Stimulated activated CD8-positive, alpha-beta memory T cell treated with anti-CD3 and anti-CD28 coated beads, Interleukin-2, amount 100 ng/mL, for 48 hours (primary cell): ENCODE results near the gene PCCA.
"Not testable (repeated sequence)": the region's sequence is repeated elsewhere in the genome, so short reads cannot be mapped to it uniquely, and the experiment has no call there.

ENCODE experiments used
- DNase-seq, 2 donors: peaks; one replicate each; pipeline ENCODE4 v3.0.0-alpha.2; 2020; ENCODE audit warnings: low read depth in 2 of 2

The PCCA gene

DNA sequence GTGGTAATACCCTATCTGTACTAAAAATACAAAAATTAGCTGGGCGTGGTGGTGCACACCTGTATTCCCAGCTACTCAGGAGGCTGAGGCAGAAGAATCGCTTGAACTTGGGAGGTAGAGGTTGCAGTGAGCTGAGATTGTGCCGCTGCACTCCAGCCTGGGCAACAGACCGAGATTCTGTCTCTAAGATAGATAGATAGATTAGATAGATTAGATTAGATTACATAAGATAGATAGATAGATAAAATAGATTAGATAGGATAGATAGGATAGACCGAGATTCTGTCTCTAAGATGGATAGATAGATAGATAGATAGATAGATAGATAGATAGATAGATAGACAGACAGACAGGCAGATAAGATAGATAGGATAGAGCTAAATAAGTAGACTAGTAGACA, 435.8 kb downstream of the PCCA start:
- not testable (repeated sequence) for DNase-seq

DNA sequence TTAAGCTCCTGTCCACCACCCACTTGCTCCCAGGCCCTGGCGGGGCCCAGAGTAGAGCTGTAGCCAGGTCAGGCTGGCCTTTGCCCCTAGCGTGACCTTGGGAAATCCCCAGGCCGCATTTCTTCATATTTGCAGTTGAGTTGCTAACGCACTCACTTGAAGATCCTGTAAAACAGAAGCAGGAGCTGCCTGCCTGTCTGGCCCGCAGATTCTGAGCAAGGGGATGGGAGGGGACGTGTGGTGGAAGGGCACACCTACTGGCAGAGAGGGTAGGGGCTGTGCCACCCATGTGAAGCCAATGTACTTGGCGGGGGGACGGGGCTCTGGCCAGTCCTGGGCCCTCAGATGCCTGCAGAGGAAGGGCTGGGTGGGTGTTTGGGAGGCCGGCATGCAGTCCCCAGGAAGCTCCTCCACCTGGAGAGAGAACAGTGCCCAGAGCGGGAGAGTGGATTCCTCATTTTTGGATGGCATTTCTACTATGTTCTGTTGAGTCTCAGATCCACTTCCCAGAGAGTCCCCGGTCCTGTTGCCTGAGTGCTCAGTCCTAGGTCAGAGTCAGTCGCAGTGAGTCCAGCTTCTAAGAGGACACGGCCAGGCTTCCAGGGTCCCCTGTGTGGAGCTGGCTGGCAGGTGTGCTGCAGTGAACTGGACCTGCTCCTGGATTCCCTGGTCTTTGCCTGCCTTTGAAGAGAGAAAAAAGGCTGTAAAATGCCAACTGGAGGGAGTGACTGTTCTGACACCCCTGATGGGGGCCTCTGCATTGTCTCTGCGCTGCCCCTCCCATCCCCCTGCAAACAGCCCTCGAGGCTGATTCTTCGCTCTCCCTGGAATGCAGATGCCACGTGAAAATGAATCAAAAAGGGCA, 436.8 kb downstream of the PCCA start:
- no peak for DNase-seq

DNA sequence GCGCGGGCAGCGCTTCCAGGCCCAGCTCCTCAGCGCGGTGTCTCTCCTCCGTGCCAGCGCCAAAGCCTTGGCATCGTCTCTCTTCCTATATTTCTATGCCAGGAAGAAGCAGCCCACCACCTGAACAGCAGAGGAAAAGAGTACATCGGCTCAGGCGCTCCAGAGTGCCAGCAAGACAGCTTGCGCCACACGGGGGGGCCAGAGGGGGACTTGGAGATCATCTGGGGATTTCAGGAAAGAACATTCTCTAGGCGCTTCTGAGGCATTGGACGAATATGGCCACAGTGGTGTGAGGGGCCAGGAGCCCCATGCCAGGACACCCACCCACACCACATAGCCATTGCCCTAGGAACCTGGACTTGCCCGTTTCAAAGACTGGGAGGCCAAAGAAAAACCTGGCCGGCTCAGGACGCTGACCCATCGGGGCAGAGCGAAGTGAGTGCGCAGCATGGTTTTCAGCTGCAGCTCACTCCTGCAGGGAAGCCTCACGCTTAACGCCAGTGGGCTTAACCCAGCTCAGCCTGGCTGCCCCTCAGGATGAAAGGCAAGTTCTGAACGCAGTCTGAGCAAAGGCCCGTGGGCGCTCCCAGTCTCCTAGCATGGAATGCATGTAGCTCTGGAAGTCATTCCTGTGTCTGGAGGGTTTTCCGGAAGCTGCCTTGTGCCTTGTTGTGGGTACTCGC, 437.6 kb downstream of the PCCA start:
- DNase-seq, result no peak

DNA sequence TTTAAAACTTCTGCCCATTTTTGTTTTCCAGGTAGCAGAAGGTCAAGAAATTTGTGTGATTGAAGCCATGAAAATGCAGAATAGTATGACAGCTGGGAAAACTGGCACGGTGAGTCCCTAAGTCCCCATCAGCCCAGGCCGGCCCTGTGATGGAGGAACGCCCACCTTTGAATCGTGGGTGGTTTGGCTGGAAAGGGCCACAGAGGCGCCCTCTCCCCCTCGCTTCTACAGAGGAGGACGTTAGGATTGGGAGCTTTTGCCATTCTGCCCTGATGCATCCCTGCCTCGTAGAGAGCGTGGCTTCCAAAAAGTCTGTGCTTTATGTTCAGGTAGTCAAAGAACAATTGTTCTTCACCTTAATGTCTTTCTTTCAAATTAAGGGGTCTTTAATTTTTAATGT, 438.8 kb downstream of the PCCA start:
- DNase-seq, result no peak

DNA sequence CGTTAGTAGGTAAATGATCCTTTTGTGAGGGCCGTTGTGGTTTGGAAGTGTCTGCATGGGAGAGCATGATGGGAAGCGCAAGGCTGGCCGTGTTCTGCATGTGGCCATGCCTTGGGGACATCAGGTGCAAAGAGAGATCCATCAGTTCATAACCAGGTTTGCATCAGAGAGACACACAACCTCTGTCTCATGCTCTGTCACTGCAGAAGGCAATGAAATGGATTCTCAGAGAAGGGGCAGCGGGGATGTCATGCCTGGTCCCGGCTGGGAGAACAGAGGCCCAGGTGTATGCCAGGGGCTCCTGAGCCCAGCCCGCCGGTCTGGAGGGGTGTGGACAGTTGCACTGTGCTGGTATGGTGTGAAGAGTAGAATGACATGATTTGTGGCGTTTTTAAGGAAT, 439.5 kb downstream of the PCCA start:
- no peak for DNase-seq

DNA sequence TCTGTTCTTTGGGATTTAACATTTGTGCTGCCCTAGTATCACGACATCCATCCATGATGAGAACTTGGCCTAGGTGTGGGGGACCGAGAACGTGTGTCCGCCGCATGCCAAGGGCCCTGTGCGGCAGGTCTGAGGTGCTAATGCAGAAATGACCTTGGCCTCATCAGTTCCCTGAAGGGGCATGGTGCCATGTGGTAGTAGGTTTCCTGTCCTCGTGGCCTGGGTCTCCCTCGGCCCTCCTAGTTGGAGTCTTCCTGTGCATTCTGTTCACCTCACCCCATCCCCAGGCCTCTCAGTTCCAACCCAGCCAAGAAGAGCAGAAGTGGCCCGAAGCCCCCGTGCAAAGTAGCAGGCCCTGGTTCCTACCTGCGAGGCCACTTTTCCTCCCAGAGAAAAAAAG, 439.9 kb downstream of the PCCA start:
- DNase-seq, result no peak

DNA sequence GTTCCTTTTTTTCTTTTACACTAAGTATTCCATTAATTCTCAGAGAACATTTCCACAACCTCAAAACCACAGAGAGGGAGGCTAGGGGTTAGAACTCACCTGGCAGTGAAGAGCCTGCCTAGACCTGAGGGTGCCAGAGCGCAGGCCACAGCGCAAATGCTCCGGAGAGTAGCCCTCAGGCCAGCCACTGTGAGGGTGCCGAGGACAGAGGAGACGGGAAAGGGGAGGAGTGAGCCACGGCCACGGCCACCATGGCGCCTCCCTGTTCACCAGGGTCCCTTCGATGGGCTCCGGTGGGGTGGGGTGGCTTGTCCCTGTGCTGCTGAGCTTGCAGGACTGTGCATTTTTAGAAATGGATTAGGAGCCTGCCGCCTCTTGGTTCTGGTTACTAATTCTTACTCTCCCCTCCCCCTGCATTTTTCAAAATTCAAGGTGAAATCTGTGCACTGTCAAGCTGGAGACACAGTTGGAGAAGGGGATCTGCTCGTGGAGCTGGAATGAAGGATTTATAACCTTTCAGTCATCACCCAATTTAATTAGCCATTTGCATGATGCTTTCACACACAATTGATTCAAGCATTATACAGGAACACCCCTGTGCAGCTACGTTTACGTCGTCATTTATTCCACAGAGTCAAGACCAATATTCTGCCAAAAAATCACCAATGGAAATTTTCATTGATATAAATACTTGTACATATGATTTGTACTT, 440.9 kb downstream of the PCCA start:
- no peak for DNase-seq

DNA sequence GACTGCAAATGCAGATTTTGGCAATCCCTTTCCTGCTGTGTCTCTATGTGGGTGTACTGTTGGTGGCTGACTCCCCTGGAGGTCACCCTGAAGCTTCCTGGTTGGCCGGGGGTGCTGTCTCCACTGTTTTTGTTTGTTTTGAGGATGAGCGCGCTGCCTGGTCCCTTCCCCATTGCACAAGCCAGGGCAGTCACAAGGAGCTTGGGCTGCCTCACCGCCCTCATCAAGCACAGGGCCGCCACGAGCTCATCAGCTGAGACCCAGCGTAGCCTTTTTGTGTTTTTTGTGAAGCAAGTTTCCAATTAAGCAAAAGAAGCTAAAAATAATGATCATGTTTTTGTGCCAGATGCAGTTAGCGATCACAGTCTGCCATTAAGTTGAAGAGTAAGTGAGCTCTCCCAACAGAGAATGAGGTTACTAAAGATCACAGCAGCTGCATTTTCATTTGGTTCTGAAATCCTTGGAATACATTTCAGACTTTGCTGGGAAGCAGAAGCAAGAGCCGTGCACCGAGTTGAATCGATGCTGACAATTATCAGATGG, 441.8 kb downstream of the PCCA start:
- DNase-seq, result no peak

DNA sequence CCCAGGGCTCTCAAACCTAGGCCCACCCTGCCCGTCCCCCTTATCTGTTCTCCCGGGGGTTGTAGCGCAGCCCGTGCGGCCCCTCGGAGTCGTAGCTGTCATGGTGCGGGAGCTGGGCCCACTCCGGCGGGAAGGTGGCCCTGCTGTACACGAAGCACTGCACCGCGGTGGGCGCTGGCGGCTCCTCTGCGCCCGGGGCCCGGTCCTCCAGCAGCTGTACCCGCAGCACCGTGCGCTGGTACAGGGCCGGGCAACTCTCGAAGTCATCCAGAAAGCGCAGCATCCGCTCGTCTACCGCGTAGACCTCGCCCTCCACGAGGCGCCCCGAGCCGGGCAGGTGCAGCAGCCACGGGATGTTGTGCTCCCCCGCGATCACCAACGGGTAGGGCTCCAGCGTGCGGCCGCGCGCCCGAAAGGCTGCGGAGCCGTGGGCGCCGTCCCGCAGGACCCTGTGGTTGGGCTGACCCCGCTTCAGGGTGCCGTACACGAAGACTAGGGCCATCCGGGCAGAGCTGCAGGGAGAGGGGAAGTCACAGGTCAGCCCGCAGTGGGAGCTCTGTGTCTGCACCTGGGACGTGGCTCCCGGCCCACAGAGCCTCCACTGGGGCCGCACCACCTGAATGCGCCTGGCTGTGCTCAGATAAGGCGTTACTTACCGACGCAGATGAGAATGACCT, 443.3 kb downstream of the PCCA start:
- DNase-seq, result no peak

DNA sequence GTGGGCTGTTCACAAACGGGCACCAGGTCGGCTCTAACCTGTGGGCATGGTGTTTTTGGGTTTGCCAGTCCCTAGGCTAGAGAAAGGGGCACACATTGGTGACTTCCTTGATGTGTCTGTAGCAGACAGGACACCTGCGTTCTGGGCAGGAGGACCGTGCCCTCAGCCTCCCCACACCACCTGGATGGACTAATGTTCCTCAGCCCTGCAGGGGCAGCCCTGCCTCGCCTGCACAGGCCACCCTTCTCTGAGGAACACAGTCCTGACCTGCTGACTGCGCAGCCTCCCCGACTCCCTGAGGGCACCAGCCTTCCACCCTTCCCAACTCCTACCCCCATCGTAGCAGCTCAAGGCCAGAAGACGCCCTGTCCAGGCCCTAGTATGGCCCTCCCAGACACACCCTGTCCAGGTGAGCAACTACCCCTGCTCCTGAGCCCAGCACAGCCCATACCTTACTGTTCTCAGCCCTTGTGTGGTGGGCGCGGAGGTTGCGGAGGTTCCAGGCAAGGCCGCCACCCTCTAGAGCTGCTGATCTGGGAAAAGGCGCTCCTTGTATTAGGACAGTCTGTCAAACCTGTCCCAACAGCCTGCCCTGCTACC, 444.0 kb downstream of the PCCA start:
- no peak for DNase-seq

DNA sequence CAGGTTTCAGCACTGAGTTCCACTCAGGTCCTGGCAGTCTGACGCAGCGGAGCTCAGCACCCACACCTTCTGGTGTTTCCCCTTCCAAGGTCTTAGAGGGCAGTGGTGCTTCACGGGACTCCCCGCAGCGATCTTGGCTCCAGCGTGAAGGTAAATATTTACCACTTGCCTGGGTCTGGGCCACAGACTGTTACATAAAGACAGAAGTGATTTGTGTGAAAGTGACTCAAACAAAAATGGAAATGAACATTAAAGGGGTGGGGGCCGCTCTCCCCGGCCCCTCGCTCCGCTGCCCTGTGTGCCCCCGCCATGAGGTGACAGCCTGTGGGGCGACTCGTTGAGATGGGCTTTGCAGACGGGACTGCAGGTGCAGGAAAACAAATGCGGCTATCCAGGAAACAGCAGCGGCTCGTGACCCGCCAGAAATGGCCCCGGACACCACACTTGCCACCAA, 444.7 kb downstream of the PCCA start:
- DNase-seq, result no peak

DNA sequence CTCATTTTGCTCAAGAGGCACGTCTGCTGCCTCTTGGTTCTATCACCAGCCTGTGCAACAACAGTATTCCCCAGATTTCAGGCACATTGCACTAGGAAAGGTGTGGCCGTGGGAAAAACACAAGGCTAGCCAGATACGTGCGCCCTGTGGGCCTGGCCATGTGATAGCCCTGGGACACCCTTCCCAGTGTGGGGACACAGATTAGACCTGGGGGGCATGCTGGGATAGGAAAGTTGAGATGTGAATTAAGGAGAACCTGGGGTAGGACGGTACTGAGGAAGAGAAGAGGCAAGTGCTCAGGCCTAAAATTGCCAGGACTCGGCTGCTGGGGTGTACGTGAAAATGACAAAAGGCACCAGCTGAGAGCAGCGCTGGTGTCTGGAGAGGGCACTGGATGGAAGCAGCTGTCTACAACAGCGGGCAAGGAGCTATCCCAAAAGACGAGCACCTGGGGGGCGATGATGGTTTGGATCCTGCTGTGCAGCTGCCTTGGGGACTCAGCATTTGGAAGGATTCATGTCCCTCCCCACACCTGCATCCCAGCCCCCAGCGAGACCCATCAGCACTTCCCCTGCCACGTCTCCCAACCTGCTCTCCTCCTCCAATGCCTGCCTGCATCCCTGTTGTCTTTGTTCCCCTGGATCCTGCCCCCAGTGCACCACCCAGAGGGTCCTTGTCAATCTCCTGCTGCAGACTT, 445.4 kb downstream of the PCCA start:
- no peak for DNase-seq

DNA sequence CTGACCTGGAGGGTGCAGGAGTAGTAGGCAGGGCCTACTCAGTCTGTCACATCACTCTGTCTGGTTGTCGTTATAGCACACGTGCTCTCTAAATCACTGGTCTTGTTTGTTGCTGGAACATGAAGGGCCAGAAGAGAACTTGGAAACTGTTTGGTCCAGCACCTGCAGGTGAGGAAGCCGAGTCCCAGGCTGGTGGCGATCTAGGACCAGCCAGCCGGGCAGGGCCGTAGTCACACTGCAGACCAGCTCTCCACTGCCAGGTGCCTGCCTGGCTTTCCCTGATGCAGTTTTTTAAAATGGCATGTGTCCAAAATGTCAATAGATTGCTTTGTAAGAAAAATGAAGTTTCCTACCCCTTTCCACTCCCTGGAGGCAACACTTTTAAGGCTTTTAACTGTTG, 446.0 kb downstream of the PCCA start:
- no peak for DNase-seq

DNA sequence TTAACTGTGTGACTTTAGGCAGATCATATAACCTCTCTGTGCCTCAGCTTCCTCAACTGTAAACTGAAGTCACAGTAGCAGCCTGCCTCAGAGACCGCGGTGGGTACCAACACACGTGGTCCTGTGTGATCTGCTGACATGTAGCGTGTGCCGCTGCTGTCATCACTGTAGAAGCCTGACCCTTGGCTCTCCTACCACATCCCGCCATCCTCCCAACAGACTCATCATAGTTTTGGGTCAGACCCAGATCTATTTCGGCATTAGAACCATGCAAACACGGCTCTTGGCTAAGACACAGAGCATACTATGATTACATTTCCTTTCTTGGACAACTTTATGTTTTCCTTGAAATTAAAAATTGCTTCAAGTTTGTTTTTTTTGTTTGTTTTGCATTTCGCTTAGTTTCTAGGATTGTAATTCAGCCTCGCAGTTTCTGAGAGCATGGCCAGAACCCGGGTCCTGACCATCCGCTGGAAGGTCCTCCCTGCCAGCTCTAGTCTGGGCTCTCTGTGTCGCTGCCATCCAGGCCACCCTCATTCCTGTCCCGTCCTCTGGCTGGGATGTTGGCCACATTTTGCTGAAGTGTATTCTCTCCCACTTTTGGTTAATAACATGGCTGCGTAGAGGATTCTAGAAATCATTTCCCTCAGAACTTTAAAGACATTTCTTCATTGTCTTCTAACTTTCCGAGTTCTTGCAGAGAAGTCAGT, 446.7 kb downstream of the PCCA start:
- DNase-seq, result no peak

DNA sequence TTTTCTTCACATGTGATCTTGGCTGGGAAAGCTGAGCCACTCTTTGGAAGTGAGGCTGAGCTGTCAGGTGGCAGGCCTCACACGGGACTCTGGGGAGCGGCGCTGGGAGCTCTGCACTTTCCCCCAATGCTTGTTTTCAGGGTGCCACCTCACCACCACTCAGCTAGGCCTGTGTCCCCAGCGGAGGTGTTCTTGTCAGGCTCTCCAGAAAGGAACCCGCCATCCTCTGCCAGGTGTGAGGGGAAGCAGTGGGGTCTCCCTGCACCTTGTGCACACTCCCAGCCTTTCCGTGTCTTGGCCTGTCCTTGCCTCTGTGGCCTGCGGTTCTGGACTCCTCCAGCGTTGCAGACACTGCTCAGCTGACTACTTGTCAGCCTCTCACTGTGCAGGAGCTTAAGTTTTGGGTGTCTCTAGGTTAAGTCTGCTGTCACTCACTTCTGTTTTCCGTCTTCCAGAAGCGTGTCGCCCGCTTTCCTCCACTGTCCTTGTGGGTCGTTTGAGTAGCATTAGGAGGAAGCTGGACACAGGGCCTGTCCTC, 447.8 kb downstream of the PCCA start:
- DNase-seq, result no peak

DNA sequence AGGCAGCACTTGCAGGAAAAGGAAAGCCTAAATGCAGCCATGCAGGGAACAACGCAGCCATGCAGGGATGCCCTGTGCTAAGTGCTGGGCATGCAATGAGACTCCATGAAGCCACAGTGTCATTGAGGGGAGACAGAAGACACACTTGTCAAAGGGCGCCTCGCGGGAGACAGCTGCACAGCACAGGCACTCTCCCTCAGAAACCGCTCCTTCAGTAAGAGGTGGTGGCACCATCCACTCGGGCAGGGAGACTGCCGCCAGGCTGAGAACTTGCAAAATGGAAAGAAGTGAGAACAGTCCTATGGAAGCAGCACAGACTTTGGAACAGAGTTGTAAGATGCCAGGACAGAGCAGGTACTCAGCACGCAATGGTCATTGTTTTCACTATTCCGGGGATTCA, 448.6 kb downstream of the PCCA start:
- DNase-seq, result no peak

DNA sequence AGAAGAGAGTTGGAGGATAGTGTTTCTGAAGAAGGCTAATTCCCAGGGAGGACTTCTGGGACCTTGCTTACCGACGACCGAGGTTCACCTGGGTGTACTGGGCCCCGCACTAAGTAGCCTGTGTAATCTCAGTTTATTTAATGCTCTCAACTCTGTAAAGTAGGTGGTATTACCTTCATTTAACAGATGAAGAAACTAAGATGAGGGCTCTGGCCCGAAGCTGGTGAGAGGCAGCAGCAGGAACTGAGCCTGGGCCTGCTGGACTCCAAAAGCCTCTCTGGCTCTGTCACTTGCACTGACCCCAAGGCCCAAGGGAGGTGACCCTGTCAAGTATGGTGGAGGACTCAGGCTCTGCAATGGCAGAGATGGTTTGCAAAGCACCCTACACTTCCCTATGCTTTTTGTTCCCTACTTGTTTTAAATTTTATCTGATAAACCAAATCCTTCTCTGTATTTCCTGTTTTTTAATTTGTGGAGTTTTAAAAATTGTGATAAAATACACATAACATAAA, 449.1 kb downstream of the PCCA start:
- DNase-seq, result no peak

DNA sequence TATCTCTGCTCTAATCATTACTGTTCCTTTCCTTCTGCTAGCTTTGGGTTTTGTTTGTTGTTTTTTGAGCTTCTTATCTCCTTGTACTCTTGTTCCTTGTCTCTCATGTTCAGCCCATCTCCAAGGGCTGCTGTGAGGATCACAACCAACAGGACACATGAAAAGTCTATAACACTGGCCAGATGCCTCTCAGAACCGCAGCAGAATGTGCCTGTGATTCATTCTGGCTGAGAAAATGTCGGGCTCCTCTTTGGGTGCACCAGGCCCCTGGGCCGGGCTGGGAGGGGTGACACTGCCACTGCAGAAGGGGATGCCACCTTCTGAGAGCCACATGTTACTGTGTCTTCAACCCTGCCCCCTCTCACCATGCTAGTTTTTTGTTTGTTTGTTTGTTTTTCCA, 451.7 kb downstream of the PCCA start:
- no peak for DNase-seq
